ENCODE measurements around the gene PRTN3. TPM values are rescaled to one million over a fixed set of nuclear protein-coding genes. Genes with fewer than 3 reads are reported as not detected.

Gene PRTN3
- total RNA-seq, 4 donors from 2014 or later, result not detected

DNA sequence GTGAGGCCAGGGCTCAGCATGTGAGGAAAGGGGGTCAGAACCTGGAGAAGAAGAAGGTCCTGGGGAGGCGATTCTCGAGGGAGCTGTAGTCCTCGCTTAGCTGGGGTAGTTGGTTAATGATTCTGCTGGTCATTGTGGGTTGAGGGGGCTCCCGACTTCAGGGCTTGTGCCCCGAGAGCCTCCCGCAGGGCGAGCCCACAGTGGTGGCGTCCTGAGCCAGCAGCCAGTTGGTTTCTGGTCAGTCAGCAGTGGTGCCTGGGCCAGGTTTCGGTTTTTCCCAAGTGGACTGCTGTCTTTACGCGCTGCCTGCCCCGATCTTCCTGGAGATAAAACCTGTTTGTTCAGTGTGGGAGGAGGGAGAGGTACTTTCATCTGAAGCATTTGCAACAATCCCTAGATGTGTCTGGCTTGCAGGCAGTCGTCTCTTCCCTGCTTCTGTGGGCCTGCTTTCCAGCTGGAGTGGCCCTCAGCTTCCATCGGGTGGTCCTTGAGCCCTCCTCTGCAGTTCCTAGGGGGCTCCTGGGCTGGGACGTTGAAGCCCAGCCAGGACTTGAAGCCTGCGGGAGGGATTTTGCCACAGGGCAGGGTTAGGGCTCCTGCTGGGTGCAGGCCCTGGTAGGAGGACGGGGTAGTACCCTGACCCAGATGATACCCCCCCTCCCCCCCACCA, 40.3 kb upstream of the PRTN3 start:
- TF ChIP-seq, protein P1, sequence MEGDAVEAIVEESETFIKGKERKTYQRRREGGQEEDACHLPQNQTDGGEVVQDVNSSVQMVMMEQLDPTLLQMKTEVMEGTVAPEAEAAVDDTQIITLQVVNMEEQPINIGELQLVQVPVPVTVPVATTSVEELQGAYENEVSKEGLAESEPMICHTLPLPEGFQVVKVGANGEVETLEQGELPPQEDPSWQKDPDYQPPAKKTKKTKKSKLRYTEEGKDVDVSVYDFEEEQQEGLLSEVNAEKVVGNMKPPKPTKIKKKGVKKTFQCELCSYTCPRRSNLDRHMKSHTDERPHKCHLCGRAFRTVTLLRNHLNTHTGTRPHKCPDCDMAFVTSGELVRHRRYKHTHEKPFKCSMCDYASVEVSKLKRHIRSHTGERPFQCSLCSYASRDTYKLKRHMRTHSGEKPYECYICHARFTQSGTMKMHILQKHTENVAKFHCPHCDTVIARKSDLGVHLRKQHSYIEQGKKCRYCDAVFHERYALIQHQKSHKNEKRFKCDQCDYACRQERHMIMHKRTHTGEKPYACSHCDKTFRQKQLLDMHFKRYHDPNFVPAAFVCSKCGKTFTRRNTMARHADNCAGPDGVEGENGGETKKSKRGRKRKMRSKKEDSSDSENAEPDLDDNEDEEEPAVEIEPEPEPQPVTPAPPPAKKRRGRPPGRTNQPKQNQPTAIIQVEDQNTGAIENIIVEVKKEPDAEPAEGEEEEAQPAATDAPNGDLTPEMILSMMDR (IDR thresholded peaks at IDR 0.05; ENCODE audit: low read depth), result no peak

DNA sequence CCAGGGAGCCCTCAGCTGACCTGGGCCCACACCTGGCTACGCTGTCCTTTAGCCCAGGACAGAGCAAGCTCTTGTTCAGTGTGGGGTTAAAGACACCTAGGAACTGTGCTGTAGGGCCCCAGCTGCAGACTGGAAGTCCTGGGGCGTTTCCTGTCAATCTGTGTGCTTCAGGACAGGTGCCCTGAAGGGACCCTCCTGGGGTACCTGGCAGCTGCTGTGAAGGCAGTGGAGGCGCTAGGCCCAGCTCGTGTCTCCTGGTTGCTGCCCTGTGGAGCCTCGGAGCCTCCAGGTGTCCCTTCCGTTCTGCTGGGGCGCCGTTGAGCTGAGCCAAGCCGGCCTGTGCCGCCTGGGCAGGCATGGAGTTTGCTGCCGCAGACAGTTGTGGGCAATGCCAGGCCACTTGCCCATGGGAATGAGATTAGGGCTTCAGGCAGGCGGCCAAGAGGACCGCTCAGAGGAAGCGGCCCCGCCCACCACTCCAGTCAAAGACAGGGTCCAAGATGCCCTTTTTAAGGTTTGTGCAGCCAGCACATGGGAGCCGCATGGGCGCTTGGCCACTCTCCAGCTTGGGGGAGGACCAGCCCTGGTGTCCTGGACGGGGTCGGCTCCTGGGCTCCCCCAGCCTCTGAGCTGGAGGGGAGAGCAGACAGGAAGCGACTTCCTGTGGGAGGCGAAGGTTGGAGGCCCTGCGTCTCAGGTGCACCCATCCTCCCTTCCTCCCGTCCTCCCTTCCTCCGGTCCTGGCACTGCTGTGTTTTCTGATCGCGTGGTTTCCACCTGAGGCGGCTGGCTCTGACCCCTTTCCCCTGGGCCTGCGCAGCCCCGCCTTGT, 39.6 kb upstream of the PRTN3 start:
- TF ChIP-seq, protein P1 (IDR thresholded peaks at IDR 0.05; ENCODE audit: low read depth), result no peak

DNA sequence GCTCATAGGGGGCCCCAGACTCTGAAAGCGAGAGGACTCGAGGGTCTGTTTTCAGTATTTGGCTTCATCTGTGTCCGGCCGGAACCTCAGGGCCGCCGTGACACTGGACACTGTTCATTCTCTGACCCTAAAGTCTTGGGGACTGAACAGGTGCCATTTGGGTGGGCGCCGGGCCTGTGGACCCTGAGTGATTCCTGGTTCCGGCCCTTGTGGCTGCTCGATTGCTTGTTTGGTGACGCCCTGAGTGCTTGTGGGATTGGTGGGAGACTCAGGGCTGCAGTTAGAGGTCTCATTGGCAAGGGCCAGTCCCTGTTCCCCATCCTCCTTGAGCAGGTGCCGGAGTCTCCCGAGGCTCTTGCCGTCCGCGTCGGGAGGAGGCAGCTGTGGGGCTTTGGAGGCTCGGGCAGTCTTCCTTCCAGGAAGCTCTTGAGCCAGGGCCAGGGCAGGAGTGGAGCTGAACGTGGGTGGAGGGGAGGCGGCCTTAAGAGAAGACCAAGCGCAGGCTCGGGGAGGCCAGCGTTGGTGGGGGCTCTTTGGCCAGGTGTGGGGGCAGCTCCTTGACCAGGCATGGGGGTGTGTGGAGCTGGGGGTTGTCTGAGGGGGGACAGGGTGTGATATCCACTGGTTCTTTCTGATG, 38.8 kb upstream of the PRTN3 start:
- TF ChIP-seq, protein P1 (IDR thresholded peaks at IDR 0.05; ENCODE audit: low read depth), result no peak

DNA sequence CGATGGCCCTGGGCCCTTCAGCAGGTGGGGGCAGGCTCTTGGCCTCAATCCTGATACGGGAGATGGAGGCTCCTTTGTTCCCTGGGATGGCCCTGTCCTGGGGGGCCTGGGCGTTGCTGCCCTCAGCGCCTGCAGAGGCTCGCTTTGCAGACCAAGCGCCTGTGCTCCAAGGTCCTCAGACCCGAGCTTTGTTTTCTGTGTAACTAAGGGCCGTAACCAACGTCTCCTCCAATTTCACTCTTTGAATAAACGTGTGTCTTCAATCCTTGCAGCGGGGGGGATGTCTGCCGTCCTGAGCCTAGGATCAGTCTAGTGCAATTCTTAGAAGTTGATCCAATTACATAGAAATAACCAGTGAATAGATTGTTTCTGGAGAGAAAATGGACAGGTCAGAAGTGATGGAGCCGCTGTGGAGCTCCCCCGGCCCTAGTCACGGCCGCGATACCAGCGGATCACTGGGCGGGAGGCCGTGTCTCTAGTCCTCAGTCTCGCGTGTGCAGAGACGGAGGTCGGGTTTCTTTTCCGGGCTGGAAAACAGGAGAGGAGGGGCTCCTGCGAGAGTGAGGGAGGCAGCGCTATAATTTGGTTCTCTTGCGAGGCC, 38.2 kb upstream of the PRTN3 start:
- TF ChIP-seq, protein P1 (IDR thresholded peaks at IDR 0.05; ENCODE audit: low read depth), result no peak

DNA sequence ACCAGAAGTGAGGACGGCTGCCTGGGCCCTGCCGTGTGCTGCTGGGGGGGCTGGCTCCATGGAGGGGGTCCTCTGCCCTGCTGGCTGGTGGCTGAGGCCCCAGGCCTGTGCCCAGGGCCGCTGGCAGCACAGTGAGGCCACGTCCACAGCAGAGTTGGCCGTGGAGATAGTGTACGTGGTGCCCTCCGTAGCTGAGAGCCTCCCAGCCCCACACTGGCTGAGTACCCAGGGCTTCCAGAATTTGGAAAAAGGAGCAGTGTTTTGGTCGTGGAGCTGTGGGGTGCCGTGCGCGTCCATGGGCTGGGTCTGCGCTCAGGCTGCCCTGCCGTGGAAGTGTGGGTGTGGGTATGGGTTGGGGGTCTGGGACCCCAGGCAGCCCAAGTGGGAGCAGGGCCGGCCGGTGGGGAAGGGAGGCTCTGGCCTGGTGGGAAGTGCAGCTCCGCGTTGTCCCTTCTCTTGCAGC, 37.7 kb upstream of the PRTN3 start:
- TF ChIP-seq, protein P1 (IDR thresholded peaks at IDR 0.05; ENCODE audit: low read depth), result no peak

DNA sequence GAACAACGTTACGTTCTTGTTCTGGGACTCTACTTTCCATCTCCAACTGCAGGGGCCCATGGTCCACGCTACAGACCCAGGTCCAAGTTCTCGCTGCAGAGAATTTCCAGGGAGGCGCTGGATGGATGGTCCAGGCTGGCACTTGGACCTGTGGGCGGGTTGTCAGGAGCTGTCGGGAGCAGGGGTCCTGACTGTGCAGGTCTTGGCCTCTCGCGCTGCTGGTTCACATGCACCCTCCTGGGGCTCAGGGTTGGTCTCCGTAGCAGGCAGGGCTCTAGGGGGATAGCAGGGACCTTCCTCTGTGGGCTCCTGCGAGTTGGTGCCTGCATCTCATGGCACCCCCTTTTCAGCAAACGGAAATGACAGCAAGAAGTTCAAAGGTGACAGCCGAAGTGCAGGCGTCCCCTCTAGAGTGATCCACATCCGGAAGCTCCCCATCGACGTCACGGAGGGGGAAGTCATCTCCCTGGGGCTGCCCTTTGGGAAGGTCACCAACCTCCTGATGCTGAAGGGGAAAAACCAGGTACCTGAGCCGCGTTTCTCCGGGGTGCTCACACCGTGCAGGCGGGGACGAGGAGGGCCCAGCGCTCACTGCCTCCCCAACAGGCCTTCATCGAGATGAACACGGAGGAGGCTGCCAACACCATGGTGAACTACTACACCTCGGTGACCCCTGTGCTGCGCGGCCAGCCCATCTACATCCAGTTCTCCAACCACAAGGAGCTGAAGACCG, 36.9 kb upstream of the PRTN3 start:
- TF ChIP-seq, protein P1 (IDR thresholded peaks at IDR 0.05; ENCODE audit: low read depth), result no peak

Measured in subcutaneous adipose tissue (tissue), 4 donors.